ENCODE results near the gene COX7A1.
"Not testable (repeated sequence)": the region's sequence is repeated elsewhere in the genome, so short reads cannot be mapped to it uniquely, and the experiment has no call there.

Gene COX7A1

DNA sequence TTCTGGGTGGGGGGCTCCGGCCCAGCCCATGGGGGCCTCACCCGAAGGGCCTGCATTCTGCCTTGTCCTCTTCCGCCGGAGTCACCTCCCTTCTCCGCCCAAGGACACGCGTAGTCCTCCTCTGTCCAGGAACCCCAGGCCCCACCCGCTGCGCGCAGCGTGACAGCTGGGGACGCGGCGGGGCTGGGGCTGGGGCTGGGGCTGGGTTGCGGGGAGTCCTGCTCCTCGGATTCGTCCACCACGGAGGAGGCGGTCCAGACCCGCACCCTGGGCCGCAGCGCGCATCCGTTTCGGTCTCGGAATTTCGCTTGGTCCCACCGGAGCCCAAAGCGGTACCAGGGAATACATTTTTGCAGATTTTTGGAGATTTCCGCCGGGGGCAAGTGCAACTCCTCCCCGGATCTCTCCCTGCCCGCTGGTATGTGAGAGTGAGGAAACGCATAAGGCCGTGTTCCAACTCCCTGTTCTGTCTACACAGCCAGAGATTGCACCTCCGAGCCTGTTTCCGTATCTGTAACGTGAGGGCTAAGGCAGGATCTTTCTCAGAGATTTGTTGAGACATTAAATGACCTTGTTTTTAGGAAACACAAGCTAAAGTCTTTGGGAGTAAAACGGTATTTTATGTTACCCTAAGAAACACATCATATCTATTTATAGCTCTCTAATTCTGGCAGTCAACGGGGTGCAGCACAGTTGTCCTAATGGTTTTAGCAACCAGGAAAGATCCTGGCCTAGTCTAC is at the start of gene COX7A1:
TSS of gene COX7A1 (minus strand) at position 96 of the 740 bp plus-strand sequence. CDS start at position 56, 40 bp downstream.
- DNase-seq (ENCODE audit: low read depth, low spot score), result no peak

DNA sequence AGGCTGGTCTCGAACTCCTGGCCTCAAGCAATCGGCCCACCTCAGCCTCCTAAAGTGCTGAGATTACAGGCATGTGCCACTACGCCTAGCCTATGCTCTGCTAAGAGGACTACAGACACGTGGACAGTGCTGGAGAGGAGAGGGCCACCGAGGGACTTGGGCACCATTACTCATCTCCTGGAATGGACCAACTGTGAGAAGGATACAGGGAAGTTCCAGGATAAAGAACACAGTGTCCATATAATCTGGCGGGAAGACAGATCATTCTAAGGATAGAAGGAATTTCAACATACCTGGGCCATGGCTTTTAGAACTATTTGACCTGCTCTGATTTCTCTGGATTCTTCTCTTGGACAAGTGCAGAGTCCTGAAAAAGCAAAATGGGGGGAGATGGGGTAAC is 49.4 kb upstream of the COX7A1 start:
- no peak for DNase-seq (ENCODE audit: low read depth, low spot score)

DNA sequence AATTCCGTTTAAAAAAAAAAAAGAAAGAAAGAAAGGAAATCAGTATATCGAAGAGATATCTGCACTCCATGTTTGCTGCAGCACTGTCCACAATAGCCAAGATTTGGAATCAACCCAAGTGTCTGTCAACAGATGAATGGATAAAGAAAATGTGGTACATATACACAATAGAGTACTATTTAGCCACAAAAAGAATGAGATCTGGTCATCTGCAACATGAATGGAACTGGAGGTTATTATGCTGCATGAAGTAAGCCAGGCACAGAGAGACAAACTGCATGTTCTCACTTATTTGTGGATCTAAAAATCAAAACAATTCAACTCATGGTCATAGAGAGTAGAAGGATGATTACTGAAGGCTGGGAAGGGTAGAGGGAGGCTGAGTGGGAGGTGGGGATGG is 45.9 kb upstream of the COX7A1 start:
- DNase-seq (ENCODE audit: low read depth, low spot score), result no peak

DNA sequence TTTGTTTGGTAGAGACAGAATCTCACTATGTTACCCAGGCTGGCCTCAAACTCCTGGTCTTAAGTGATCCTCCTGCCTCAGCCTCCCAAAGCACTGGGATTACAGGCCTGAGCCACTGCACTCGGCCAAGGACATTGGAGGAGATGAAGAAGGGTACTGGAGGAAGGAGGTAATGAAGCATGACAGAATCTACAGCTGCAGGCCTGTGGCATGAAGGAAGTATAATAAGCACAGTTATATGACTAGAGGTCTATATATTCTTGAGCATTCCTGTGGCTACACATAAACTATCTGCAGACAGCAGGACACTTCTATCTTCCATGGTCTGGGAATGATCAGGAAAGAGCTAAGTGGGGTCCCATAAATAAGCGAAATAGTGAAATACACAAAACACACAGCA is 44.0 kb upstream of the COX7A1 start:
- no peak for DNase-seq (ENCODE audit: low read depth, low spot score)

DNA sequence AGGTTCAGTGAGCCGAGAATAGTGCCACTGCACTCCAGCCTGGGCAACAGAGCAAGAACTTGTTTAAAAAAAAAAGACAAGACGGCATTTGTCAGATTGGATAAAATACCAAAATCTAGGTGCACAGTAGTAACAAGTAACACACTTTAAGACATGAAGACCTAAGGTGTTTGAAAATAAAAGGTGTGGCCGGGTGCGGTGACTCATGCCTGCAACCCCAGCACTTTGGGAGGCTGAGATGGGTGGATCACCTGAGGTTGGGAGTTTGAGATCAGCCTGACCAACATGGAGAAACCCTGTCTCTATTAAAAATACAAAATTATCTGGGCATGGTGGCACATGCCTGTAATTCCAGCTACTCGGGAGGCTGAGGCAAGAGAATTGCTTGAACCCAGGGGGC is 34.5 kb upstream of the COX7A1 start:
- DNase-seq (ENCODE audit: low read depth, low spot score), result not testable (repeated sequence)

DNA sequence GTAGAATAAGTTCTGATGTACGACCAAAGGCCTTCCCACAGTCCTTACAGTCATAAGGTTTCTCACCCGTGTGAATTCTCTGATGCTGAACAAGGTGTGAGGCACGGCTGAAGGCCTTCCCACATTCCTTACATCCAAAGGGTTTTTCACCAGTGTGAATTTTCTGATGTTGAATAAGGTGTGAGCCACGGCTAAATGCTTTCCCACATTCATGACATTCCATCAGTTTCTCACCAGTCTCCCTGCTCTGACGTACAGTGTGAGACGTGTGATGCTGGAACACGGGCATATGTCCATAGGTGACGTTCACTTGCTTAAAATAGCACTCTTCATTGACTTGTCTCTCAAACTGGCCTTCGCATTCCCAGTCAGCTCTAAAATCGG is 31.0 kb upstream of the COX7A1 start:
- DNase-seq (ENCODE audit: low read depth, low spot score), result no peak

DNA sequence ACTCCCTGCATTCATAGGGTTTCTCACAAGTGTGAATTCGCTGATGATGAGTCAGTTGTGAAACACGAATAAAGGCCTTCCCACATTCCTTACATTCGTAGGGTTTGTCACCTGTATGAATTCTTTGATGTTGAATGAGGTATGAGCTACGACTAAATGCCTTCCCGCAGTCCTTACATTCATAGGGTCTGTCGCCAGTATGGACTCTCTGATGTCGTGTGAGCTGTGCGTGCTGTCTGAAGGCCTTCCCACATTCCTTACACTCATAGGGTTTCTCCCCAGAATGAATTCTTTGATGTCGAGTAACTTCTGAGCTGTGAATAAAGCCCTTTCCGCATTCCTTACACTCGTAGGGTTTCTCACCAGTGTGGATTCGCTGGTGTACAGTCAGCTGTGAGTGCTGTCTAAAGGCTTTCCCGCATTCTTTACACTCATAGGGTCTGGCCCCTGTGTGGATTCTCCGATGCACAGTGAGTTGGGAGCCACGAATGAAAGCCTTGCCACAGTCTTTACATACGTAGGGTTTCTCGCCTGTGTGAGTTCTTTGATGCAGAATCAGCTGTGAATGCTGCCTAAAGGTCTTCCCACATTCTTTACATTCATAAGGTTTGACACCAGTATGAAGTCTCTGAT is 30.5 kb upstream of the COX7A1 start:
- DNase-seq (ENCODE audit: low read depth, low spot score), result no peak

DNA sequence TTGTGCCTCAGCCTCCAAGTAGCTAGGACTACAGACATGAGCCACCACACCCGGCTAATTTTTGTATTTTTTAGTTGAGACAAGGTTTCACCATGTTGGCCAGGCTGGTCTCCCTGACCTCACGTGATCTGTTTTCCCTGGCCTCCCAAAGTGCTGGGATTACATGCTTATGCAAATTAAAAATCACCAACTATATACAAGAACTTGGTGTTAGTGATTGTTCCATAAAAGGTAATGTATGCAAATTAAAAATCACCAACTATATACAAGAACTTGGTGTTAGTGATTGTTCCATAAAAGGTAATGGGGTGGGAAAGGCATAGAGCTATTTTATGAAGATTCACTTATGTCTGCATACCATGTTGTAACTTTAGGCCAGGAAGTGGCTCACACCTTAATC is 26.8 kb upstream of the COX7A1 start:
- not testable (repeated sequence) for DNase-seq (ENCODE audit: low read depth, low spot score)

DNA sequence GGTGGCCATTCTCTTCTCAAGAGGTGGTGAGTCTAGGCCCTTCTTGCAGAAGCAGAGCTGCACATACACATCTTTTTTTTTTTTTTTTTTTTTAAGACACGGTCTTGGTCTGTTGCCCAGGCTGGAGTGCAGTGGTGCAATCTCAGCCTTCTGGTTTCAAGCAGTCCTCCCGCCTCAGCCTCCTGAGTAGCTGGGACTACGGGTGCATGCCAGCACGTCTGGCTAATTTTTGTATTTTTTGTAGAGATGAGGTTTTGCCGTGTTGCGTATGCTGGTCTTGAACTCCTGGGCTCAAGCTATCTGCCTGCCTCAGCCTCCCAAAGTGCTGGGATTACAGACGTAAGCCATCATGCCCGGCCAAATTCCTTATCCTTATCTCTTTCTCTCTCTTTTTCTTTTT is 21.6 kb upstream of the COX7A1 start:
- not testable (repeated sequence) for DNase-seq (ENCODE audit: low read depth, low spot score)

DNA sequence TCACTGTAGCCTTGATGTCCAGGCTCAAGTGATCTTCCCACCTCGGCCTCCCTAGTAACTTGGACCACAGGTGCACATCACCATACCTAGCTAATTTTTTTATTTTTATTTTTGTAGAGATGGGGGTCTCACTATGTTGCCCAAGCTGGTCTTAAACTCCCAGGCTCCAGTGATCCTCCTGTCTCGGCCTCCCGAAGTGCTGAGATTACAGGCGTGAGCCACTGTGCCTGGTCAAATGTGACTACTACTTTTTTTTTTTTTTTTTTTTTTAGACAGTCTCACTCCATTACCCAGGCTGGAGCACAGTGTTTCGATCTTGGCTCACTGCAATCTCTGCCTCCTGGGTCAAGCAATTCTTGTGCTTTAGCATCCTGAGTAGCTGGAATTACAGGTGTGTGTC is 20.6 kb upstream of the COX7A1 start:
- DNase-seq (ENCODE audit: low read depth, low spot score), result no peak

DNA sequence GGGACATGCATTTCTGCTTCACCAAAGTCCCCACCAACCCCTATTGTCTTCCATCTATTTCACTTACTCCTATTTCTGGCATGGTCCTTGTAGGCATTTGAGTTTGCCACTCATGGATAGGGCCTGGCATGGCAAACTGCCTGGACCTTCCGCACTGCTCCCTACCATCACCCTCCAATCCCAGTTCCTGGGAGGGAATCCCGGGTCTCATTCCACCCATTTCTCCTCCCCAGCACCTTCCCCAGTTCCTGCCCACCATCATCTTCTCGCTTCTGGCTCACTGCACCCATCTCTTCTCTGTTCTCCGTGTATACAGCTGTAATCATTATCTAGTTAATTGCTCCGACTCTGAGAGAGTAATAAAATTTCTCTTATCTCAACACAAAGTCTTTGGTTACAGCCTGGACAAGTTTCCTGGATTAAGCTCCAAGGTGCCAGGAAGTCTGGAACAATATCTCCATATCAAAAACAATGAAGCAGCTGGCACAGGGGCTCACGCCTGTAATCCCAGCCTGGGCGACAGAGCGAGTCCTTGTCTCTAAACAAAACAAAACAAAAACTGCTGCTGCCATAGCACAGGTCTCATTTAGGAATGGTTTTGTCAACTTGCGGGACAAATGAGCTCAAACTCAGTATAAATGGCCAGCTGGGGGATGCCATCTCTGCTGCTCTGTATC is 17.0 kb upstream of the COX7A1 start:
- no peak for DNase-seq (ENCODE audit: low read depth, low spot score)

DNA sequence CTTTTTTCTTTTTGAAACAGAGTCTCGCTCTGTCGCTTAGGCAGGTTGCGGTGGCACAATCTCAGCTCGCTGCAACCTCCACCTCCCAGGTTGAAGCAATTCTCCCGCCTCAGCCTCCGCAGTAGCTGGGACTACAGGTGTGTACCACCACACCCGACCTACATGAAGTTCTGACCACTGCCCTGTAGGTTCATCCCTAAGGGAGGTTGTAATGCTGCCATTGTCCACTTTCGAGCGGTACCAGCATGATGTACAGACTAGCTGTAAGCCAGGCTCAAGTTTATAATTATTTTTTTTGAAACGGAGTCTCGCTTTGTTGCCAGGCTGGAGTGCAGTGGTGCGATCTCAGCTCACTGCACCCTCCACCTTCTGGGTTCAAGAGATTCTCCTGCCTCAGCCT is 11.6 kb upstream of the COX7A1 start:
- no peak for DNase-seq (ENCODE audit: low read depth, low spot score)

DNA sequence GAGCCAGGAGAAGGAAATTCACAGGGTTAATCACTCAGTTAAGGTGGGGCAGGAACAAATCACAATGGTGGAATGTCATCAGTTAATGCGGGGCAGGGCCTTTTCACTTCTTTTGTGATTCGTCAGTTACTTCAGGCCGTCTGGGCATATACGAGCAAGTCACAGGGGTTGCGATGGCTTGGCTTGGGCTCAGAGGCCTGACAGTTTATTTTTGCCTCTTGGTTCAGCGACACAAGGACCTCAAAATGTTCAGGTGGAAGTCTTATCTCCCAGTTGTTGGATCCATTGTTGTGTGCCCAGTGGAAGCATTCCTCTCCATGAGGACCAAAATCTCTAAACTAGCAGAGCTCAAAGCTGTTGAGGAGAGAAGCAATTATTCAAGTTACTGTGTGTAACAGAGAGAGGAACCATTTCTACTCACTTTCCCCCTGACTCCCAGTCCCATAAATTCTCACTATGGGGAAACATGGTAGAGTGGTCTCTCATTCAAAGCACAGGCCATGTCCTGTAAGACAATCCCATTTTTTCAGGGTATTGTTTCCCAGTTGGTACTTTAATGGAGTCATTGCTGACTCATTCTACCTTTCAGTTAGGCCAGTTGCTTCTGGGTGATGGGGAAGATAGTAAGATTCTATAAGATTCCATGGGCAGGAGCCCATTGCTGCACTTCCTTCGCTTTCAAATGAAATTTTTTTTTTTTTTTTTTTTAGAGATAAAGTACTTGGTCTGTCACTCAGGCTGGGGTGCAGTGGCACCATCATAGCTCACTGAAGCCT is 8.8 kb upstream of the COX7A1 start:
- no peak for DNase-seq (ENCODE audit: low read depth, low spot score)

DNA sequence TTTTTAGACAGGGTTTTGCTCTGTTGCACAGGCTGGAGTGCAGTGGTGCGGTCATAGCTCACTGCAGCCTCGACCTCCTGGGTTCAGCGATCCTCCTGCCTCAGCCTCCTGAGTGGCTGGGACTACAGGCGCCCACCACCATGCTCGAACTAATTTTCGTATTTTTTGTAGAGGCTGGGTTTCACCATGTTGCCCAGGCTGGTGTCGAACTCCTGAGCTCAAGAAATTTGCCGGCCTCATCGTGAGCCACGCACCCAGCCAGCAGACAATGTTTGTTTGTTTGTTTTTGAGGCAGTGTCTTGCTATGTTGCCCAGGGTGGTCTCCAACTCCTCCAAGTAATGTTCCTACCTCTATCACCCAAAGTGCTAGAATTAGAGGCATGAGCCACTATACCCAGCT is 879 bp upstream of the COX7A1 start:
- DNase-seq (ENCODE audit: low read depth, low spot score), result no peak

DNA sequence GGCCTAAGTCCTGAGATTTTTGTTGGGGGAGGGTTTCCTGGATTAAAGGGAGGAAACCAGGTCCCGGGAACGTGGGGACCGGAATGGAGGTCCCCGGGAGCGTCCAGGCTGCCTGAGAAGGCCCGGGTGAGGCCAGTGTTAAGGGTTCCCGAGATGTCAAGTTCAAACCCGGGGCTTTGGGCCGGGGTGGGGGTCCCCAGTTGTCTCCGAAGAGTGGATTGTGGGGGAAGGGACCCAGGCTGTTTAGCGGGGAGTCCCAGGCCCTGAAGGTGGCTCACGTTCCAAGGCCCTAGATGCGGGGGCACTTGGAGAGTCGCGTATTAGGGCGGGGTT is 262 bp downstream of the COX7A1 start:
- no peak for DNase-seq (ENCODE audit: low read depth, low spot score)

DNA sequence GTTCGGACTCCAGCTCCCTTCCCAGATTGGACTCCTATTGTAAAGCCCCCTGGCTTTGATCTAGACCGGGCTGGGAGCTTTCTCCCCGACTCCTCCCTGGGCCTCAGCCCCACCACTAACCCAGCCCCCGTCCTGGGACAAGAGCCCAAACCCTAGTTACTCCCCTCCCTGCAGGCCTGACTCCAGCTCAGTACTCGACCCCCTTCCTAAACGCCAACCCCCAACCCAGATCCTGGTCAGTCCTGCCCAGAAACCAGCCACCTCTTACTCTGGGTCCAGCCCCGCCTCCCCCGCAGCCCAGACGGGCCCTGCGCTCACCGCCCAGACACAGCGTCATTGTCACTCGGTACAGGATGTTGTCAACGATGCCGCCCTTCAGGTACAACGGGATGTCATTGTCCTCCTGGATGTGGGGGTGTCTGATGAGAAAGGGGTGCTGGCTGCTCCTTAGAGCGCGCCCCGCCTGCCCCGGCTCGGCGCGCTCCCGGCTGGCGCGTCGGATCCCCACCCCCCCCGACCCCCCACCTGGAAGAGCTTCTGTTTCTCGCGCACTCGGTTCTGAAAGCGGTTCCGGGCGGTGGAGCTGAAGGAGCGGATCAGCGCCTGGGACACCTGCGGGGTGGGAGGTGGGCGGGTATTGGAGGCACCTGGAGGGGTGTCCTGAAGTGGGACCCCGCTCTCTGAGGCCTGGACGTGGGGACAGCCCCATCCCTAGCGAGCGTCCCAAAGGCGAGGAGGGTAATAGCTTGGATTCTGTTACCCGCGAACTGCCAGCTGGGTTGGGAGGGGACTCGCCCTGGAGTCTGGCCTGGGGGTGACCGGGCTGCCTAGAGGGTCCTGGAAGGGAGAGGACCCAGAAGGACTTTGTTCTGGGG is 866 bp downstream of the COX7A1 start:
- no peak for DNase-seq (ENCODE audit: low read depth, low spot score)

DNA sequence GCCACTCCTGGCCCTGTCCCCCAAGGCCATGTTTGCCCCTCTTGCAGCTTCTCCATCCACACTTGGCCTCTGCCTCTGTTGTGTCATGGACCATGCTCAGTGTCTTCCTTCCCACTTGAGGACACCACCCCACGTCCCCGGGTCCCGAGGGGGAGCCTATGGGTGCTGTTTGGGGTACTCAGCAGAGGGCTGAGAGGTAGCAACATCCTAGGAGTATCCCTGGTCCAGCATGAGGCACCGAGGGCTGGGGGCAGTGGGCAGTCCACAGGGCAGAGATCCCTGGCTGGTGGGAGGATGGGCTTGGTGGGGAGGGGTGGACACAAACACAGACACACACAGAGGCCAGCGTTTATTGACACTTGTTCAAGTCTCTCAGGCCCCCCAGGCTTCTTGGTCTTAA is 1.7 kb downstream of the COX7A1 start:
- no peak for DNase-seq (ENCODE audit: low read depth, low spot score)

DNA sequence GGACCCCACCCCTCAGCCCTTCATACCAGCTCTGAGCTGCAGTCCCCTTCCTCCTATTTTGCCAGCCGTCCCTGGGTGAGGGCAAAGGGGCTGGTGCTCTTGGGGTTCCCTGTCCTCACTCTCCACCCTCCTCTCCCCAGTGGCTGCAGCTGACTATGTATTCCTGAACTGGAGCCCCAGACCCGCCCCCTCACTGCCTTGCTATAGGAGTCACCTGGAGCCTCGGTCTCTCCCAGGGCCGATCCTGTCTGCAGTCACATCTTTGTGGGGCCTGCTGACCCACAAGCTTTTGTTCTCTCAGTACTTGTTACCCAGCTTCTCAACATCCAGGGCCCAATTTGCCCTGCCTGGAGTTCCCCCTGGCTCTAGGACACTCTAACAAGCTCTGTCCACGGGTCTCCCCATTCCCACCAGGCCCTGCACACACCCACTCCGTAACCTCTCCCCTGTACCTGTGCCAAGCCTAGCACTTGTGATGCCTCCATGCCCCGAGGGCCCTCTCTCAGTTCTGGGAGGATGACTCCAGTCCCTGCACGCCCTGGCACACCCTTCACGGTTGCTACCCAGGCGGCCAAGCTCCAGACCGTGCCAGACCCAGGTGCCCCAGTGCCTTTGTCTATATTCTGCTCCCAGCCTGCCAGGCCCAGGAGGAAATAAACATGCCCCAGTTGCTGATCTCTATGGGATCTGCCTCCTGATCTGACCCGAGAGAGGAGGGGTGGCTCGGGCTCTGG is 2.4 kb downstream of the COX7A1 start:
- DNase-seq (ENCODE audit: low read depth, low spot score), result no peak

DNA sequence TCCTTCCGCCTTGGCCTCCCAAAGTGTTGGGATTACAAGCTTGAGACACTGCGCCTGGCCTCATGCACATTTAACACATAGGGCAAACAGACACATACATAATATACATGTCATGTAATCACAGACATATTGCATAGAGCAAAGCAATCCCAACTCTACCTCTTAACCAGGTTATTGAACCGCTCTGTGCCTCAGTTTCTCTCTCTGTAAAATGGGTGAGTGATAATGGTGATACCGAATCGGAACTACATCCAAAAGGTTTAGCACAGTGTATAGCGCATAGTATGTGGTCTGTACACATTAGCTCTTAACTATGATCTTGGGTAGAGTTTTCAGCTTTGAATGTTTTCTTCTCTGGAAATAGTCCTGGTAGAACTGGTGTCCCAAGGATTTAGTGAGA is 7.6 kb downstream of the COX7A1 start:
- DNase-seq (ENCODE audit: low read depth, low spot score), result no peak

DNA sequence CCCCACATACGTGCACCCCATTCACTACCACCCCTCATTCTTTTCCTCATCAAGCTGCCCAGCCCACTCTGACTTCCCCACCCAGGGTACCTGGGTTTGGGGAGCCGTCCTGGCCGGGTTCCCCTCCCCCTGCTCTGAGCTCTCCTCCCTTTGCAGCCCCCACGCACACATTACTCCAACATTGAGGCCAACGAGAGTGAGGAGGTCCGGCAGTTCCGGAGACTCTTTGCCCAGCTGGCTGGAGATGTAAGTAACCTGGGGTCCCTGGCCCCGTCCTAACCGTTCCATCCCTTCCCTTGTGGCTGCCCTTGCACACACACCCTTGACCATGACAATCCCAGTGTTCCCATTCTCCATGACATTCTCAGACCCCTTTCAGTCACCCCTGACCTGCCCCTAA is 9.8 kb downstream of the COX7A1 start:
- no peak for DNase-seq (ENCODE audit: low read depth, low spot score)

DNA sequence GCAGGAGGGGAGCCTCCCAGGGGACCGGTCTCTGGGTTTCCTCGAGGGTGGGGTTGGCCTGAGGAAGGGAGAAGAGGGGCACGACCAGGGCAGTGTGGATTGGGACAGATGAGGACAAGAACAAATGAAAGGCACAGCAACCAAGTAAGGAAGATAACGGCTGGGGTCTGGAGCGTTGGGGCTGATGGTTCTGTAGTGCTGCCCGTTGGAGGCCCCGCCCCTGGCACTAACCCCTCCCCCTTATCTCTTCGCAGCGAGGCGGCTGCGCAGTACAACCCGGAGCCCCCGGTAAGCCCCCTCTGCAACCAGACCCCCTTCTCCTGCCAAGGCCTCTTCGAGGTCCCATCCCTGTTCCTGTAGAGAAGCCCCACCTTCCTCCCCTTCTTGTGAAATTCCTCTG is 10.2 kb downstream of the COX7A1 start:
- DNase-seq (ENCODE audit: low read depth, low spot score), result no peak
